Measurements from ENCODE around the gene GPRIN2. TPM values are rescaled to one million over a fixed set of nuclear protein-coding genes. Genes with fewer than 3 reads are reported as not detected.

GPRIN2 gene
- total RNA-seq, 1 donor from 2014 or later: 0.52 TPM

GRCh38 chr10:46526682-46527038, 29.8 kb downstream of the GPRIN2 start:
- H3K9ac ChIP-seq (ENCODE audit: low read depth in 1 of 3, low read length in 3 of 3): no peak overlapping the region
- no peaks in the 10 kb centered on the region for H3K9me3 ChIP-seq (ENCODE audit: control insufficient read depth in 3 of 3, low read length in 3 of 3)
- H3K27me3 ChIP-seq (ENCODE audit: control insufficient read depth in 3 of 3, insufficient read depth in 3 of 3, low read length in 3 of 3): peaks cover 0 to 7% (median 4%) of the 10 kb centered on the region in 3 donors
- H3K36me3 ChIP-seq (ENCODE audit: control insufficient read depth in 3 of 3, insufficient read depth in 3 of 3, low read length in 3 of 3): no peaks in the 10 kb centered on the region
- H3K4me1 ChIP-seq (ENCODE audit: control insufficient read depth in 3 of 3, insufficient read depth in 3 of 3, low read length in 3 of 3): no peaks in the 10 kb centered on the region
- H3K27ac ChIP-seq (ENCODE audit: low read depth, low read length): no peak overlapping the region
- H3K4me3 ChIP-seq (ENCODE audit: low read length in 3 of 3): no peak overlapping the region

GRCh38 chr10:46525824-46526681, 30.4 kb downstream of the GPRIN2 start:
- Histone ChIP-seq H3K9ac (ENCODE audit: low read depth in 1 of 3, low read length in 3 of 3) (no peak overlapping the region), H3K36me3 (ENCODE audit: control insufficient read depth in 3 of 3, insufficient read depth in 3 of 3, low read length in 3 of 3) (no peaks in the 10 kb centered on the region), H3K27me3 (ENCODE audit: control insufficient read depth in 3 of 3, insufficient read depth in 3 of 3, low read length in 3 of 3) (peaks cover 2 to 6% (median 4%) of the 10 kb centered on the region in 3 donors), H3K4me1 (ENCODE audit: control insufficient read depth in 3 of 3, insufficient read depth in 3 of 3, low read length in 3 of 3) (no peaks in the 10 kb centered on the region), H3K27ac (ENCODE audit: low read depth, low read length) (no peak overlapping the region), H3K9me3 (ENCODE audit: control insufficient read depth in 3 of 3, low read length in 3 of 3) (no peaks in the 10 kb centered on the region), H3K4me3 (ENCODE audit: low read length in 3 of 3) (no peak overlapping the region)

- Histone ChIP-seq H3K4me3 (ENCODE audit: low read length in 3 of 3) (no peak overlapping the region), H3K27ac (ENCODE audit: low read depth, low read length) (no peak overlapping the region), H3K4me1 (ENCODE audit: control insufficient read depth in 3 of 3, insufficient read depth in 3 of 3, low read length in 3 of 3) (no peaks in the 10 kb centered on the region), H3K9ac (ENCODE audit: low read depth in 1 of 3, low read length in 3 of 3) (no peak overlapping the region), H3K36me3 (ENCODE audit: control insufficient read depth in 3 of 3, insufficient read depth in 3 of 3, low read length in 3 of 3) (no peaks in the 10 kb centered on the region), H3K9me3 (ENCODE audit: control insufficient read depth in 3 of 3, low read length in 3 of 3) (no peaks in the 10 kb centered on the region), H3K27me3 (ENCODE audit: control insufficient read depth in 3 of 3, insufficient read depth in 3 of 3, low read length in 3 of 3) (peaks cover 0 to 11% (median 5%) of the 10 kb centered on the region in 3 donors)
These were observed 31.2 kb downstream of the GPRIN2 start for GRCh38 chr10:46525177-46525823.

GRCh38 chr10:46524472-46525176, 31.8 kb downstream of the GPRIN2 start:
- H3K36me3 ChIP-seq (ENCODE audit: control insufficient read depth in 3 of 3, insufficient read depth in 3 of 3, low read length in 3 of 3): no peaks in the 10 kb centered on the region
- no peak overlapping the region for H3K4me3 ChIP-seq (ENCODE audit: low read length in 3 of 3)
- H3K9me3 ChIP-seq (ENCODE audit: control insufficient read depth in 3 of 3, low read length in 3 of 3): no peaks in the 10 kb centered on the region
- H3K27ac ChIP-seq (ENCODE audit: low read depth, low read length): no peak overlapping the region
- no peak overlapping the region for H3K9ac ChIP-seq (ENCODE audit: low read depth in 1 of 3, low read length in 3 of 3)
- no peaks in the 10 kb centered on the region for H3K4me1 ChIP-seq (ENCODE audit: control insufficient read depth in 3 of 3, insufficient read depth in 3 of 3, low read length in 3 of 3)
- H3K27me3 ChIP-seq (ENCODE audit: control insufficient read depth in 3 of 3, insufficient read depth in 3 of 3, low read length in 3 of 3): peaks cover 0 to 12% (median 5%) of the 10 kb centered on the region in 3 donors

- Histone ChIP-seq H3K27me3 (ENCODE audit: control insufficient read depth in 3 of 3, insufficient read depth in 3 of 3, low read length in 3 of 3) (peaks cover 0 to 12% (median 5%) of the 10 kb centered on the region in 3 donors), H3K9ac (ENCODE audit: low read depth in 1 of 3, low read length in 3 of 3) (no peak overlapping the region), H3K4me1 (ENCODE audit: control insufficient read depth in 3 of 3, insufficient read depth in 3 of 3, low read length in 3 of 3) (no peaks in the 10 kb centered on the region), H3K9me3 (ENCODE audit: control insufficient read depth in 3 of 3, low read length in 3 of 3) (no peaks in the 10 kb centered on the region), H3K36me3 (ENCODE audit: control insufficient read depth in 3 of 3, insufficient read depth in 3 of 3, low read length in 3 of 3) (no peaks in the 10 kb centered on the region), H3K27ac (ENCODE audit: low read depth, low read length) (no peak overlapping the region), H3K4me3 (ENCODE audit: low read length in 3 of 3) (no peak overlapping the region)
These were observed 32.4 kb downstream of the GPRIN2 start for GRCh38 chr10:46523962-46524471.

GRCh38 chr10:46523119-46523961, 33.1 kb downstream of the GPRIN2 start:
- no peaks in the 10 kb centered on the region for H3K36me3 ChIP-seq (ENCODE audit: control insufficient read depth in 3 of 3, insufficient read depth in 3 of 3, low read length in 3 of 3)

GRCh38 chr10:46522295-46523118, 34.0 kb downstream of the GPRIN2 start:
- Histone ChIP-seq H3K4me1 (ENCODE audit: control insufficient read depth in 3 of 3, insufficient read depth in 3 of 3, low read length in 3 of 3) (no peaks in the 10 kb centered on the region), H3K27me3 (ENCODE audit: control insufficient read depth in 3 of 3, insufficient read depth in 3 of 3, low read length in 3 of 3) (peaks cover 0 to 11% (median 8%) of the 10 kb centered on the region in 3 donors), H3K27ac (ENCODE audit: low read depth, low read length) (no peak overlapping the region), H3K4me3 (ENCODE audit: low read length in 3 of 3) (no peak overlapping the region), H3K36me3 (ENCODE audit: control insufficient read depth in 3 of 3, insufficient read depth in 3 of 3, low read length in 3 of 3) (no peaks in the 10 kb centered on the region), H3K9ac (ENCODE audit: low read depth in 1 of 3, low read length in 3 of 3) (no peak overlapping the region), H3K9me3 (ENCODE audit: control insufficient read depth in 3 of 3, low read length in 3 of 3) (no peaks in the 10 kb centered on the region)

More at GRCh38 chr10:46523119-46523961, 33.1 kb downstream of the GPRIN2 start:
- H3K4me3 ChIP-seq (ENCODE audit: low read length in 3 of 3): no peak overlapping the region
- H3K9ac ChIP-seq (ENCODE audit: low read depth in 1 of 3, low read length in 3 of 3): no peak overlapping the region
- no peaks in the 10 kb centered on the region for H3K4me1 ChIP-seq (ENCODE audit: control insufficient read depth in 3 of 3, insufficient read depth in 3 of 3, low read length in 3 of 3)
- no peaks in the 10 kb centered on the region for H3K9me3 ChIP-seq (ENCODE audit: control insufficient read depth in 3 of 3, low read length in 3 of 3)
- peaks cover 0 to 12% (median 5%) of the 10 kb centered on the region in 3 donors for H3K27me3 ChIP-seq (ENCODE audit: control insufficient read depth in 3 of 3, insufficient read depth in 3 of 3, low read length in 3 of 3)
- H3K27ac ChIP-seq (ENCODE audit: low read depth, low read length): no peak overlapping the region

GRCh38 chr10:46520941-46521340, 35.5 kb downstream of the GPRIN2 start:
- Histone ChIP-seq H3K36me3 (ENCODE audit: control insufficient read depth in 3 of 3, insufficient read depth in 3 of 3, low read length in 3 of 3) (no peaks in the 10 kb centered on the region), H3K4me1 (ENCODE audit: control insufficient read depth in 3 of 3, insufficient read depth in 3 of 3, low read length in 3 of 3) (no peaks in the 10 kb centered on the region), H3K9ac (ENCODE audit: low read depth in 1 of 3, low read length in 3 of 3) (no peak overlapping the region), H3K27me3 (ENCODE audit: control insufficient read depth in 3 of 3, insufficient read depth in 3 of 3, low read length in 3 of 3) (peaks cover 0 to 8% (median 8%) of the 10 kb centered on the region in 3 donors), H3K4me3 (ENCODE audit: low read length in 3 of 3) (no peak overlapping the region), H3K27ac (ENCODE audit: low read depth, low read length) (no peak overlapping the region), H3K9me3 (ENCODE audit: control insufficient read depth in 3 of 3, low read length in 3 of 3) (no peaks in the 10 kb centered on the region)

GRCh38 chr10:46520381-46520780, 36.1 kb downstream of the GPRIN2 start:
- Histone ChIP-seq H3K27me3 (ENCODE audit: control insufficient read depth in 3 of 3, insufficient read depth in 3 of 3, low read length in 3 of 3) (peaks cover 0 to 11% (median 8%) of the 10 kb centered on the region in 3 donors), H3K36me3 (ENCODE audit: control insufficient read depth in 3 of 3, insufficient read depth in 3 of 3, low read length in 3 of 3) (no peaks in the 10 kb centered on the region), H3K9me3 (ENCODE audit: control insufficient read depth in 3 of 3, low read length in 3 of 3) (no peaks in the 10 kb centered on the region), H3K4me1 (ENCODE audit: control insufficient read depth in 3 of 3, insufficient read depth in 3 of 3, low read length in 3 of 3) (no peaks in the 10 kb centered on the region), H3K4me3 (ENCODE audit: low read length in 3 of 3) (no peak overlapping the region), H3K27ac (ENCODE audit: low read depth, low read length) (no peak overlapping the region), H3K9ac (ENCODE audit: low read depth in 1 of 3, low read length in 3 of 3) (no peak overlapping the region)
